MG63 (cell line): Measurements from ENCODE around the gene BST2. TPM values are rescaled to one million over a fixed set of nuclear protein-coding genes. Genes with fewer than 3 reads are reported as not detected.

ENCODE experiments used
- DNase-seq: peaks from one replicate; pipeline ENCODE4 v3.0.0-alpha.2; 2020
- H3K27me3 ChIP-seq: fragments of 250-450 bp; sonication (Bioruptor Pico); 2 replicates; pipeline ENCODE4 v1.5.1; 2020; ENCODE audit warnings: mild to moderate bottlenecking, moderate library complexity
- H3K36me3 ChIP-seq: fragments of 250-450 bp; sonication (Bioruptor Pico); 2 replicates; pipeline ENCODE4 v1.5.1; 2020; ENCODE audit warnings: mild to moderate bottlenecking, moderate library complexity
- H3K4me3 ChIP-seq: fragments of 250-450 bp; sonication (Bioruptor Pico); 2 replicates; pipeline ENCODE4 v1.5.1; 2020; ENCODE audit warnings: mild to moderate bottlenecking, moderate library complexity
- H3K9me3 ChIP-seq: fragments of 250-450 bp; sonication (Bioruptor Pico); 2 replicates; pipeline ENCODE4 v1.5.1; 2020; ENCODE audit warnings: mild to moderate bottlenecking, moderate library complexity
- total RNA-seq: library from RNA; depleted of rRNA; stranded (reverse); fragments of >200 nt; shearing (Covaris generic); gene quantifications from 2 replicates; pipeline ENCODE4 v1.2.3, GENCODE V29; 2014; ENCODE audit warnings: low replicate concordance

BST2 gene
- total RNA-seq, 1 experiment from 2014 or later: 138 TPM

- Histone ChIP-seq H3K4me3 (no peak overlapping the region), H3K9me3 (no peaks in the 10 kb centered on the region), H3K36me3 (peaks cover 14% of the 10 kb centered on the region), H3K27me3 (no peaks in the 10 kb centered on the region)
- DNase-seq: no peak
Observed at GRCh38 chr19:17423429-17424208, 18.2 kb upstream of the BST2 start.

- DNase-seq: no peak
Observed at GRCh38 chr19:17421942-17422341, 16.5 kb upstream of the BST2 start.

GRCh38 chr19:17420475-17420924 is 15.1 kb upstream of the BST2 start:
- no peaks in the 10 kb centered on the region for H3K9me3 ChIP-seq
- H3K27me3 ChIP-seq: no peaks in the 10 kb centered on the region
- DNase-seq: peak; percentile 71
- H3K4me3 ChIP-seq: peak overlapping the region; percentile 73
- peaks cover 14% of the 10 kb centered on the region for H3K36me3 ChIP-seq

More at GRCh38 chr19:17421942-17422341, 16.5 kb upstream of the BST2 start:
- Histone ChIP-seq H3K27me3 (no peaks in the 10 kb centered on the region), H3K4me3 (no peak overlapping the region), H3K36me3 (peaks cover 14% of the 10 kb centered on the region), H3K9me3 (no peaks in the 10 kb centered on the region)

- H3K4me3 ChIP-seq: peak within 1 kb of the TSS; percentile 73
- peak; percentile 99 for DNase-seq
- H3K27me3 ChIP-seq: no peaks in the 10 kb centered on the region
- H3K9me3 ChIP-seq: no peaks in the 10 kb centered on the region
- peaks cover 14% of the 10 kb centered on the region for H3K36me3 ChIP-seq
Observed at GRCh38 chr19:17419621-17420474, 14.4 kb upstream of the BST2 start, which contains the start of gene MVB12A. Gene MVB12A (plus strand): TSS chr19:17420047. CDS start chr19:17420136, 89 bp downstream.

DNA sequence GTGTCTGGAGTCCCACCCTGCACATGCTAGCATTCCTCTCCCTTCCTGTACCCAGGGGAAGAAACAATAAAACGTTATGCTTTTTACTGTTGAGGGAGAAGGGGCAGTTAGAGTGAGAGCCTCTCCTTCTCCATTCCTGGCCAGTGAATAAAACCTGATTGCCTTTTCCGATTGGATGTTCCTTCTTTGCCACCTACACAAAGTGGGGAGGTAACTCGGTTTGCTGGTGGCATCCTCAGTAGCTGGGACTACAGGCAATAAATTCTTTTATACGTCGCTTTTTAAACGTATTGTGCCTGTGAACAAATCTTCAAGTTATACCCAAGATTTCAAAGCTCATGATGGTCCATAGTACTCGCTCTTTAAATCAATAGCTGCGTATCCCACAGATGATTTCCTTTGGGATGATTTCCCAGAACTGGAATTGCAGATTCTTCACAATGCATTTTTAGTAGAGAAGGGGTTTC is 13.8 kb upstream of the BST2 start:
- Histone ChIP-seq H3K4me3 (peak overlapping the region; percentile 73), H3K27me3 (no peaks in the 10 kb centered on the region), H3K36me3 (peaks cover 20% of the 10 kb centered on the region), H3K9me3 (no peaks in the 10 kb centered on the region)
- DNase-seq: no peak

GRCh38 chr19:17418710-17419109 is 13.3 kb upstream of the BST2 start:
- Histone ChIP-seq H3K27me3 (no peaks in the 10 kb centered on the region), H3K4me3 (peak overlapping the region; percentile 73), H3K36me3 (peaks cover 22% of the 10 kb centered on the region), H3K9me3 (no peaks in the 10 kb centered on the region)
- no peak for DNase-seq

DNA sequence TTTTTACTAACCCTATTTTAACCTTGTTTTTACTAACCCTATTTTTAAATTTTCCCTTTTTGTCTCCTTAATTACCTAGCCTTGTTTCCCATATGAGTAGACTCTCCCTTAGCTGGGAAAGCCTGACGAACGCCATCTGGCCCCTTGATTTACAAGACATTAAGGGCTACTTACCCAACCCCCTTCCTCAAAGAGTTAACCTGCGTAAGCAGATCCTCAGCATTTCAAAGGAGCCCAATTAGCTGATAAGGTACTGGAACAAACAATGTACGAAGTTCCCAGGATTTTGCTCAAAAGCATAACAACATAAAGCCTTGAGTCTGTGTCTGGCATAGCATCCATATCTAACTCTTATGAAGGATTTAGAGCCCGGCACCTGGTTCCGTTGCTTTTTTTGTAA is 9.7 kb upstream of the BST2 start:
- Histone ChIP-seq H3K4me3 (no peak overlapping the region), H3K9me3 (no peaks in the 10 kb centered on the region), H3K36me3 (peaks cover 20% of the 10 kb centered on the region), H3K27me3 (no peaks in the 10 kb centered on the region)
- no peak for DNase-seq

- no peak for DNase-seq
- Histone ChIP-seq H3K27me3 (no peaks in the 10 kb centered on the region), H3K9me3 (no peaks in the 10 kb centered on the region), H3K36me3 (peaks cover 20% of the 10 kb centered on the region), H3K4me3 (no peak overlapping the region)
Observed at GRCh38 chr19:17414097-17414496, 8.7 kb upstream of the BST2 start.

DNA sequence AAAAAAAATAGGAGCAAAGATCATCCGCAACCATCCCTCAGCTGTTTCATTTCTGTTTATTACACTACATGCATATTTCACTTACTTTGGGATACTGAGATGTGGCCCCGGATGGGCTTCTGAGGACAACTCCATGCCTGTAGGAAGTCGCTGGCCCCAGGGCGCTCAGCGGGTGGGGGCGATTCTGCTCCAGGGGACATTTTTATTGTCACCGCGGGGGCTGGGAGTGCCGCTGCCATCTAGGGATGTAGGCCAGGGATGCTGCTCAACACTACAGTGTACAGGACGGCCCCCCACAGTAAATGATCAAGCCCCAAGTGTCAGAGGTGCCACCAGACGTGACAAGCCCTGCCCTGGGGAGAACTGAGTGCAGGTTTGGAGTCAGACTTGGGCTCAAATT is 6.4 kb upstream of the BST2 start:
- H3K9me3 ChIP-seq: no peaks in the 10 kb centered on the region
- peaks cover 20% of the 10 kb centered on the region for H3K36me3 ChIP-seq
- no peak overlapping the region for H3K4me3 ChIP-seq
- no peak for DNase-seq
- no peaks in the 10 kb centered on the region for H3K27me3 ChIP-seq

- DNase-seq: no peak
- no peaks in the 10 kb centered on the region for H3K9me3 ChIP-seq
- H3K27me3 ChIP-seq: no peaks in the 10 kb centered on the region
- peaks cover 20% of the 10 kb centered on the region for H3K36me3 ChIP-seq
- no peak overlapping the region for H3K4me3 ChIP-seq
Observed at GRCh38 chr19:17409990-17410389, 4.6 kb upstream of the BST2 start.

GRCh38 chr19:17406887-17407196 is 1.4 kb upstream of the BST2 start:
- peaks cover 28% of the 10 kb centered on the region for H3K36me3 ChIP-seq
- no peaks in the 10 kb centered on the region for H3K27me3 ChIP-seq
- DNase-seq: no peak
- no peaks in the 10 kb centered on the region for H3K9me3 ChIP-seq
- H3K4me3 ChIP-seq: peak overlapping the region; percentile 66

DNA sequence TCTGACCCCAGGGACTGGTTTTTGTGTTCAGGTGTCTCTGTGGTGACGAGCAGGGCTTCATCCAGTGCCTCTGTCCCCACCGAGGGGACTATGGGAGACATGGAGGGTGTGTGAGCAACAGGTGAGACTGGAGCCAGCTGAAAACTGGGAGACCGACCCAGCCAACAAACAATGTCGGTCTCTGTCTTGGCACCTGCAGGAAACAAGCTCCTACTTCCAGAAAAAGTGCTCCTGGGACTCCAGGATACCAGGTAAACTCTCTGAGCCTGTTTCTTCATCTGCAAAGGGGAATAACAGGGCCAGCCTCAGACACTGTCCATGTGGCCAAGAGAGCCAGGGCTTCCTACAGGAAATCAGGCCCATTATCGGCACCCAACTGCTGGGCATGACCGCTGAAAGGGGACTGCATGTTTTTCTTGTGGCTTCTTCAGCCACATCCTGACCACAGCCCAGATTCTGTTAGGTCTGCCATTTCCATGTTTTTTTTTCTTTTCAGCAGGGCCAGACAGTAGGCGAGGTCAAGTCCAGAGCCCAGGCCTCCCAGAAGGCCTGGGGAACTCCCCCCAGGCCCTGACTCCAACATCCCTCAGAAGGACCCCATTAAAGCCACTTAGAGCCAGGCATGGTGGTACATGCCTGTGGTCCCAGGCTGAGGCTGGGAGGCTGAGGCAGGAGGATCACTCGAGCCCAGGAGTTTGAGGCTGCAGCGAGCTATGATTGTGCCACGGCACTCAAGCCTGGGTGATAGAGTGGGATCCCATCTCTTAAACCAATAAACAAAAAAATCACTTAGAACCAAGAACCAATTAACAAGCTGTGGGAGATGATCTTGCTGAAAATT is 836 bp upstream of the BST2 start:
- H3K27me3 ChIP-seq: no peaks in the 10 kb centered on the region
- H3K4me3 ChIP-seq: peak overlapping the region; percentile 66
- peaks cover 30% of the 10 kb centered on the region for H3K36me3 ChIP-seq
- DNase-seq: peak; percentile 38
- H3K9me3 ChIP-seq: no peaks in the 10 kb centered on the region

GRCh38 chr19:17404621-17405249 is 695 bp downstream of the BST2 start:
- Histone ChIP-seq H3K4me3 (peak overlapping the region; percentile 66), H3K36me3 (peaks cover 44% of the 10 kb centered on the region), H3K9me3 (no peaks in the 10 kb centered on the region), H3K27me3 (no peaks in the 10 kb centered on the region)
- DNase-seq: no peak

GRCh38 chr19:17404015-17404414 is 1.4 kb downstream of the BST2 start:
- no peaks in the 10 kb centered on the region for H3K9me3 ChIP-seq
- peak overlapping the region; percentile 66 for H3K4me3 ChIP-seq
- no peak for DNase-seq

GRCh38 chr19:17402982-17403855 is 2.2 kb downstream of the BST2 start:
- H3K9me3 ChIP-seq: no peaks in the 10 kb centered on the region
- H3K4me3 ChIP-seq: no peak overlapping the region; the same call in 1 of the 2 replicates
- peaks cover 50% of the 10 kb centered on the region for H3K36me3 ChIP-seq
- no peak for DNase-seq
- no peaks in the 10 kb centered on the region for H3K27me3 ChIP-seq

More at GRCh38 chr19:17404015-17404414, 1.4 kb downstream of the BST2 start:
- H3K27me3 ChIP-seq: no peaks in the 10 kb centered on the region
- peaks cover 48% of the 10 kb centered on the region for H3K36me3 ChIP-seq
